H1 (cell line): ENCODE data around the gene PPM1G. TPM values are rescaled to one million over a fixed set of nuclear protein-coding genes. Genes with fewer than 3 reads are reported as not detected.

ENCODE experiments used
- CTCF ChIA-PET: fragments of 300-600 bp; sonication (Branson Sonifier 250); formaldehyde crosslinking; loops from one replicate; lab custom pipeline; 2021; ENCODE audit not compliant: partially characterized antibody; lab: Charles Lee
- POLR2A ChIA-PET: fragments of 300-600 bp; sonication (Branson Sonifier 250); formaldehyde crosslinking; loops from one replicate; lab custom pipeline; 2021; ENCODE audit warnings: inconsistent platforms; ENCODE audit not compliant: partially characterized antibody; lab: Charles Lee
- DNase-seq, 2 experiments: peaks; one replicate each; pipeline versions ENCODE4 v3.0.0 to v3.0.0-alpha.2; 2010 to 2022; ENCODE audit warnings: low spot score in 2 of 2, low read depth in 1 of 2, mixed read lengths in 1 of 2
- FAIRE-seq: peaks from 2 replicates; lab custom pipeline; 2011; peaks lifted over from hg19 to GRCh38; lab: Jason Lieb, UNC
- H2AFZ ChIP-seq: 2 replicates; pipeline ENCODE4 v1.8.1; 2012; ENCODE audit warnings: low read length, inconsistent platforms
- H2AK5ac ChIP-seq: 2 replicates; pipeline ENCODE4 v1.6.1; 2013; ENCODE audit warnings: low read depth, low read length
- H2BK120ac ChIP-seq: replicated peaks from 2 replicates; pipeline ENCODE3; 2013; ENCODE audit warnings: low read depth, low read length, inconsistent platforms
- H2BK12ac ChIP-seq: 2 replicates; pipeline ENCODE4 v1.6.1; 2013; ENCODE audit warnings: low read depth, low read length
- H2BK15ac ChIP-seq: 2 replicates; pipeline ENCODE4 v1.6.1; 2013; ENCODE audit warnings: low read length
- H2BK20ac ChIP-seq: 2 replicates; pipeline ENCODE4 v1.6.1; 2013; ENCODE audit warnings: low read length
- H2BK5ac ChIP-seq: 2 replicates; pipeline ENCODE4 v1.6.1; 2013; ENCODE audit warnings: low read depth, low read length
- H3K14ac ChIP-seq: 2 replicates; pipeline ENCODE4 v1.6.1; 2013; ENCODE audit warnings: inconsistent platforms; ENCODE audit not compliant: insufficient read length
- H3K18ac ChIP-seq: 2 replicates; pipeline ENCODE4 v1.6.1; 2013; ENCODE audit warnings: low read length; ENCODE audit errors: extremely low read depth
- H3K23ac ChIP-seq: 2 replicates; pipeline ENCODE4 v1.6.1; 2013; ENCODE audit warnings: inconsistent platforms; ENCODE audit not compliant: insufficient read length
- H3K23me2 ChIP-seq: 2 replicates; pipeline ENCODE4 v1.6.1; 2013; ENCODE audit warnings: low read depth, low read length
- H3K27ac ChIP-seq: 2 replicates; pipeline ENCODE4 v1.6.1; 2011; ENCODE audit warnings: low read depth, low read length, inconsistent platforms
- H3K27me3 ChIP-seq, 4 experiments: replicated peaks in 1 of 4; 1 replicate in 1 of 4; 2 replicates in 3 of 4; pipeline versions ENCODE4 v1.6.1 to v1.8.1; 2011 to 2013; ENCODE audit warnings: low read length in 3 of 4, mild to moderate bottlenecking in 3 of 4, inconsistent platforms in 2 of 4, mixed read lengths in 2 of 4, moderate library complexity in 1 of 4; ENCODE audit not compliant: control insufficient read depth in 3 of 4, insufficient read depth in 3 of 4; ENCODE audit errors: extremely low read depth in 1 of 4
- H3K36me3 ChIP-seq, 4 experiments: 2 replicates each; pipeline versions ENCODE4 v1.6.1 to v1.8.1; 2011 to 2013; ENCODE audit warnings: mild to moderate bottlenecking in 4 of 4, low read length in 3 of 4, moderate library complexity in 2 of 4, control low read depth in 1 of 4, inconsistent platforms in 1 of 4; ENCODE audit not compliant: insufficient read depth in 4 of 4, control insufficient read depth in 2 of 4
- H3K4ac ChIP-seq: replicated peaks from 2 replicates; pipeline ENCODE3; 2013; ENCODE audit warnings: low read length, low read depth, mixed read lengths, inconsistent platforms; ENCODE audit not compliant: insufficient read length
- H3K4me1 ChIP-seq, 4 experiments: replicated peaks in 1 of 4; 1 replicate in 1 of 4; 2 replicates in 3 of 4; pipeline versions ENCODE4 v1.6.1 to v1.8.1; 2011 to 2013; ENCODE audit warnings: low read length in 3 of 4, inconsistent platforms in 2 of 4, mixed read lengths in 1 of 4; ENCODE audit not compliant: insufficient read depth in 4 of 4, control insufficient read depth in 3 of 4
- H3K4me2 ChIP-seq, 2 experiments: 2 replicates each; pipeline versions ENCODE4 v1.6.1 to v1.8.1; 2011 to 2013; ENCODE audit warnings: low read depth in 2 of 2, low read length in 2 of 2, control low read depth in 1 of 2, inconsistent platforms in 1 of 2, mild to moderate bottlenecking in 1 of 2; ENCODE audit not compliant: insufficient read depth in 1 of 2
- H3K4me3 ChIP-seq, 4 experiments: fragments of 200-600, 300-600 bp in 1 of 4; sonication (generic), shearing (Covaris generic), sonication (Bioruptor Twin) in 1 of 4; 2 replicates each; pipeline versions ENCODE4 v1.5.1 to v1.8.1; 2011 to 2016; ENCODE audit warnings: low read length in 4 of 4, low read depth in 3 of 4, control low read depth in 2 of 4, inconsistent platforms in 2 of 4, mild to moderate bottlenecking in 2 of 4, mixed read lengths in 1 of 4, moderate library complexity in 1 of 4; ENCODE audit not compliant: insufficient read depth in 2 of 4; ENCODE audit errors: extremely low read depth in 1 of 4
- H3K56ac ChIP-seq: replicated peaks from 2 replicates; pipeline ENCODE3; 2013; ENCODE audit warnings: low read depth, mild to moderate bottlenecking, mixed read lengths, low read length, inconsistent platforms; ENCODE audit not compliant: insufficient read length
- H3K79me1 ChIP-seq: 2 replicates; pipeline ENCODE4 v1.6.1; 2013; ENCODE audit warnings: low read depth, low read length, control low read depth
- H3K79me2 ChIP-seq, 2 experiments: 2 replicates each; pipeline versions ENCODE4 v1.6.1 to v1.8.1; 2012 to 2013; ENCODE audit warnings: low read length in 2 of 2, mild to moderate bottlenecking in 2 of 2, inconsistent platforms in 1 of 2; ENCODE audit not compliant: insufficient read depth in 2 of 2, control insufficient read depth in 1 of 2
- H3K9ac ChIP-seq, 4 experiments: replicated peaks in 1 of 4; 1 replicate in 1 of 4; 2 replicates in 3 of 4; pipeline versions ENCODE4 v1.6.1 to v1.8.1; 2011 to 2013; ENCODE audit warnings: low read depth in 3 of 4, low read length in 3 of 4, control low read depth in 2 of 4, mild to moderate bottlenecking in 2 of 4, moderate library complexity in 2 of 4, inconsistent platforms in 1 of 4; ENCODE audit errors: extremely low read depth in 1 of 4
- H3K9me3 ChIP-seq, 2 experiments: 2 replicates each; pipeline versions ENCODE4 v1.6.1 to v1.8.1; 2012 to 2013; ENCODE audit warnings: mild to moderate bottlenecking in 2 of 2, moderate library complexity in 2 of 2, control low read depth in 1 of 2, inconsistent platforms in 1 of 2, low read depth in 1 of 2, low read length in 1 of 2, mixed read lengths in 1 of 2; ENCODE audit not compliant: insufficient read depth in 2 of 2
- H4K20me1 ChIP-seq, 2 experiments: replicated peaks in 1 of 2; 2 replicates each; pipeline versions ENCODE3 to v1.8.1; 2011 to 2013; ENCODE audit warnings: inconsistent platforms in 2 of 2, low read length in 2 of 2, mild to moderate bottlenecking in 1 of 2; ENCODE audit not compliant: insufficient read depth in 2 of 2, control insufficient read depth in 1 of 2
- H4K5ac ChIP-seq: 2 replicates; pipeline ENCODE4 v1.6.1; 2013; ENCODE audit warnings: low read length, low read depth, mixed read lengths, inconsistent platforms; ENCODE audit not compliant: insufficient read length
- H4K8ac ChIP-seq: 2 replicates; pipeline ENCODE4 v1.8.0; 2013; ENCODE audit warnings: mild to moderate bottlenecking, moderate library complexity, low read length, inconsistent platforms; ENCODE audit not compliant: insufficient read depth; ENCODE audit errors: extremely low read depth
- H4K91ac ChIP-seq: replicated peaks from 2 replicates; pipeline ENCODE3; 2013; ENCODE audit warnings: low read length, mixed read lengths, inconsistent platforms; ENCODE audit not compliant: insufficient read length
- BCL11A ChIP-seq, 2 experiments: IDR thresholded peaks; one replicate each; pipeline ENCODE4 v1.6.1; 2011; ENCODE audit warnings: low read depth in 2 of 2, low read length in 2 of 2, mild to moderate bottlenecking in 2 of 2
- WGBS, 2 experiments: shearing (Covaris generic) in 1 of 2; methylation state at CpG; one replicate each; pipeline versions ENCODE4 v1.1.6 to v1.1.7; 2013 to 2015; ENCODE audit warnings: low lambda C conversion rate in 2 of 2, mixed read lengths in 2 of 2, inconsistent platforms in 1 of 2, low coverage in 1 of 2, missing lambda C conversion rate in 1 of 2; ENCODE audit not compliant: insufficient replicate concordance in 2 of 2, insufficient coverage in 1 of 2, insufficient read length in 1 of 2; ENCODE audit errors: extremely low coverage in 1 of 2, missing lambda C conversion rate in 1 of 2; 5-methylcytosine and 5-hydroxymethylcytosine counted together
- polyA plus RNA-seq, 7 experiments: library from polyadenylated mRNA; depleted of rRNA in 3 of 7; stranded (reverse) in 5 of 7; unstranded in 2 of 7; fragments of >200 nt in 5 of 7; fragments of 200-250 nt in 2 of 7; gene quantifications; 1 replicate in 5 of 7; 2 replicates in 1 of 7; 4 replicates in 1 of 7; pipeline versions ENCODE4 v1.2.1 to v1.2.3, GENCODE V29; 2011 to 2013; ENCODE audit warnings: missing spikeins in 2 of 7, mixed read lengths in 2 of 7
- total RNA-seq: library from RNA; stranded (reverse); fragmentation: NEBNext Ultra II Directional; extraction: Animal tissue kit (Norgen Biotek cat#: 25700); gene quantifications from 2 replicates; pipeline ENCODE4 v1.2.1, GENCODE V29; 2021

PPM1G gene
- total and polyA plus RNA-seq, 2 of the 8 experiments (the other 6 are each of a cell fraction or from before 2014, with no cell fraction given), result 73.3 to 203 TPM

DNA sequence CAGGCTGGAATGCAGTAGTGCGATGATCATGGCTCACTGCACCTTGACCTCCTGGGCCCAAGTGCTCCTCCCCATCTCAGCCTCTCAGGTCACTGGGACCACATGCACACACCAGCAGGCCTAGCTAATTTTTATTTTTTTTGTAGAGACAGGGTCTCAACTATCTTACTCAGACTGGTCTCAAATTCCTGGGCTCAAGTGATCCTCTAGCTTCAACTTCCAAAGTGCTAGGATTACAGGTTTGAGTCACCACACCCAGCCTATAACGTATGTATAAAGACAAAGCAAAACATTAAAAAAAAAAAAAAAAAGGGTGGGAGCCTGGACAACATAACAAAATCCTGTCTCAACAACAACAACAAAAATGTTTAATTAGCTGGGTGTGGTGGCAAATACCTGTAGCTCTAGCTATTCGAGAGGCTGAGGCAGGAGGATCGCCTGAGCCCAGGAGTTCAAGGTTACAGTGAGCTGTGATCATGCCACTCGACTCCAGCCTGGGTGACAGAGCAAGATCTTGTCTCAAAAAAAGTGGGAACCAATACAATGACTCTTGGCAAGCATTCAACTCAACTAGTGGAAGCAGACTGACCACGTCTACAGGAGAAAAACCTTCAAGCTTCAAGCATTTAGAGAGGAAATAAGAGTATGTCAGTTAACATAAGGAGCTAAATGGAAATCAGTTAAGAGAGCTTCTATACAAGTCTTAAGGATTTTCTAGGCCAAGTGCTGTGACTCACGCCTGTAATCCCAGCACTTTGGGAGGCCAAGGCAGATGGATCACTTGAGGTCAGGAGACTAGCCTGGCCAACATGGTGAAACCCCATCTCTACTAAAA, 55.4 kb downstream of the PPM1G start:
- 89% methylated on average over 7 of the region's 7 CpGs; no CpG with 5 or more reads in 1 of the 2 experiments for WGBS, 2 experiments
- peak overlapping the region in 1 of 4 experiments; percentile 48; a peak in 2 of 7 replicates for H3K9ac ChIP-seq
- H3K27ac ChIP-seq, result no peak overlapping the region

More for the DNA sequence above, 55.4 kb downstream of the PPM1G start:
- no peak overlapping the region for H3K23ac ChIP-seq
- no peak overlapping the region for H3K4me3 ChIP-seq
- H4K20me1 ChIP-seq, result peaks cover 3% of the 10 kb centered on the region in 2 experiments
- no peak overlapping the region for H2BK5ac ChIP-seq
- no peak overlapping the region for H2BK120ac ChIP-seq
- no peak overlapping the region for H3K56ac ChIP-seq
- TF ChIP-seq BCL11A (IDR thresholded peaks at IDR 0.05; ENCODE audit: low read depth in 2 of 2, low read length in 2 of 2), result no peak
- H3K4me1 ChIP-seq, result peaks cover 0 to 12% (median 4%) of the 10 kb centered on the region in 4 experiments; a peak in 4 of 7 replicates
- H2AK5ac ChIP-seq, result peak overlapping the region; percentile 71; the same call in 1 of the 2 replicates
- no peak overlapping the region for H2BK15ac ChIP-seq
- peak overlapping the region; percentile 31 to 62; a peak in 3 of 4 replicates for H3K4me2 ChIP-seq
- no peaks in the 10 kb centered on the region for H3K9me3 ChIP-seq
- no peak overlapping the region for H3K4ac ChIP-seq
- DNase-seq, result no peak
- no peak overlapping the region for H4K5ac ChIP-seq
- no peak overlapping the region for H2AFZ ChIP-seq
- H2BK20ac ChIP-seq, result no peak overlapping the region
- no peak overlapping the region for H2BK12ac ChIP-seq
- no peak overlapping the region for H3K14ac ChIP-seq
- no peak overlapping the region for H3K18ac ChIP-seq
- H3K79me2 ChIP-seq, result peaks cover 11 to 81% of the 10 kb centered on the region in 2 experiments; a peak in 3 of 4 replicates
- peaks cover 0 to 5% (median 3%) of the 10 kb centered on the region in 4 experiments; a peak in 3 of 8 replicates for H3K36me3 ChIP-seq
- no peaks in the 10 kb centered on the region; the same call in 1 of the 2 replicates for H3K79me1 ChIP-seq
- H3K27me3 ChIP-seq, result no peaks in the 10 kb centered on the region
- FAIRE-seq, result no peak
- ChIA-PET POLR2A (interaction anchor here (0.9 to 9.5 kb wide), 14 partner anchors 9 to 116 kb away, joined by 3 to 135 read pairs (median 4); partner anchors contain the start of genes EIF2B4, MPV17, NRBP1 and PPM1G), CTCF (interaction anchor here (0.8 to 1.6 kb wide), 5 partner anchors 14 to 74 kb away, joined by 3 to 5 read pairs (median 4); partner anchors contain the start of genes EIF2B4 and SNX17)
- no peak overlapping the region for H4K91ac ChIP-seq
- no peak overlapping the region for H4K8ac ChIP-seq
- H3K23me2 ChIP-seq, result no peaks in the 10 kb centered on the region
